Fibroblast of villous mesenchyme (primary cell): ENCODE measurements around the gene MEG3. TPM values are rescaled to one million over a fixed set of nuclear protein-coding genes. Genes with fewer than 3 reads are reported as not detected.
"Not testable (repeated sequence)": the region's sequence is repeated elsewhere in the genome, so short reads cannot be mapped to it uniquely, and the experiment has no call there.

Source experiments
- DNase-seq: peaks from one replicate; pipeline ENCODE4 v3.0.0-alpha.2; 2010; ENCODE audit warnings: low read depth
- H3K4me3 ChIP-seq: 2 replicates; pipeline ENCODE4 v1.5.1; 2011; ENCODE audit warnings: low read depth, mild to moderate bottlenecking, low read length
- CTCF ChIP-seq: IDR thresholded peaks from 2 replicates; pipeline ENCODE4 v1.5.1; 2012; ENCODE audit warnings: low read depth, mild to moderate bottlenecking, low read length; ENCODE audit not compliant: insufficient read depth
- total RNA-seq: library from RNA; depleted of rRNA; stranded (reverse); fragments of >200 nt; gene quantifications from 2 replicates; pipeline ENCODE4 v1.2.3, GENCODE V29; 2012

The MEG3 gene
- total RNA-seq, 1 donor = 187 TPM

- no peak for TF ChIP-seq CTCF
- DNase-seq = no peak
- H3K4me3 ChIP-seq = no peak overlapping the region
These were observed 29.0 kb upstream of the MEG3 start for GRCh38 chr14:100796946-100797345.

GRCh38 chr14:100800041-100800440 lies 25.9 kb upstream of the MEG3 start:
- no peak for TF ChIP-seq CTCF
- no peak for DNase-seq
- no peak overlapping the region for H3K4me3 ChIP-seq

- DNase-seq, H3K4me3 ChIP-seq: not testable (repeated sequence)
These were observed 24.5 kb upstream of the MEG3 start for GRCh38 chr14:100801433-100801832.

- no peak for TF ChIP-seq CTCF
- no peak for DNase-seq
- no peak overlapping the region for H3K4me3 ChIP-seq
These were observed 23.7 kb upstream of the MEG3 start for GRCh38 chr14:100802179-100802578.

GRCh38 chr14:100802766-100803165 lies 23.2 kb upstream of the MEG3 start:
- no peak for TF ChIP-seq CTCF
- DNase-seq = no peak
- H3K4me3 ChIP-seq = no peak overlapping the region

- no peak for TF ChIP-seq CTCF
- no peak for DNase-seq
- no peak overlapping the region for H3K4me3 ChIP-seq
These were observed 22.7 kb upstream of the MEG3 start for GRCh38 chr14:100803226-100803625.

- DNase-seq = no peak
- H3K4me3 ChIP-seq = no peak overlapping the region
- TF ChIP-seq CTCF = no peak
These were observed 22.2 kb upstream of the MEG3 start for GRCh38 chr14:100803676-100804075.
